Retinal pigment epithelial cell (primary cell): ENCODE measurements around the gene TMEM132C.

Experiments used
- DNase-seq: peaks from one replicate; pipeline ENCODE4 v3.0.0-alpha.2; 2010; ENCODE audit warnings: low read depth
- H3K4me3 ChIP-seq: 2 replicates; pipeline ENCODE4 v1.5.1; 2011; ENCODE audit warnings: mild to moderate bottlenecking, low read length, control low read depth, moderate library complexity
- CTCF ChIP-seq: conservative IDR thresholded peaks from 2 replicates; pipeline ENCODE4 v1.5.1; 2011; ENCODE audit warnings: low read depth, low read length, control low read depth, inconsistent platforms

The TMEM132C gene

GRCh38 chr12:128660532-128661225 is 393.7 kb downstream of the TMEM132C start:
- no peak for DNase-seq
- no peak for TF ChIP-seq CTCF
- H3K4me3 ChIP-seq = no peak overlapping the region

- no peak overlapping the region for H3K4me3 ChIP-seq
- DNase-seq = no peak
- TF ChIP-seq CTCF = no peak
These were observed 394.2 kb downstream of the TMEM132C start for GRCh38 chr12:128661226-128661569.

GRCh38 chr12:128662101-128662500 is 395.1 kb downstream of the TMEM132C start:
- no peak for TF ChIP-seq CTCF
- no peak for DNase-seq
- no peak overlapping the region for H3K4me3 ChIP-seq

GRCh38 chr12:128664501-128664900 is 397.5 kb downstream of the TMEM132C start:
- no peak overlapping the region for H3K4me3 ChIP-seq
- DNase-seq = no peak
- no peak for TF ChIP-seq CTCF

- no peak for DNase-seq
- H3K4me3 ChIP-seq = no peak overlapping the region
- no peak for TF ChIP-seq CTCF
These were observed 400.2 kb downstream of the TMEM132C start for GRCh38 chr12:128667193-128667592.

GRCh38 chr12:128671528-128672042 is 404.6 kb downstream of the TMEM132C start:
- TF ChIP-seq CTCF = no peak
- DNase-seq = no peak
- H3K4me3 ChIP-seq = no peak overlapping the region

GRCh38 chr12:128672428-128672827 is 405.5 kb downstream of the TMEM132C start:
- H3K4me3 ChIP-seq = no peak overlapping the region
- DNase-seq = no peak
- TF ChIP-seq CTCF = no peak
